ENCODE data around the gene ZSCAN30.
A peak's percentile ranks its signal among the peaks of the same experiment; 100 is the strongest.

The ZSCAN30 gene

GRCh38 chr18:35290094-35290735 lies at the start of gene ZSCAN30:
Gene ZSCAN30, minus strand, starts transcription at chr18:35290229. Its CDS starts 25,877 bp downstream, at chr18:35264352.
- peak; percentile 99 for DNase-seq

GRCh38 chr18:35337286-35337685 lies 47.3 kb upstream of the ZSCAN30 start:
- DNase-seq, result no peak

- DNase-seq, result no peak
These were observed 45.8 kb upstream of the ZSCAN30 start for GRCh38 chr18:35335866-35336265.

- no peak for DNase-seq
These were observed 44.8 kb upstream of the ZSCAN30 start for GRCh38 chr18:35334821-35335220.

GRCh38 chr18:35334212-35334611 lies 44.2 kb upstream of the ZSCAN30 start:
- DNase-seq, result no peak

- no peak for DNase-seq
These were observed 41.5 kb upstream of the ZSCAN30 start for GRCh38 chr18:35331367-35332087.

- DNase-seq, result no peak
These were observed 38.8 kb upstream of the ZSCAN30 start for GRCh38 chr18:35328868-35329267.

- no peak for DNase-seq
These were observed 36.8 kb upstream of the ZSCAN30 start for GRCh38 chr18:35326695-35327387.

GRCh38 chr18:35324926-35325655 lies 35.1 kb upstream of the ZSCAN30 start:
- DNase-seq, result no peak

GRCh38 chr18:35322486-35323458 lies 32.7 kb upstream of the ZSCAN30 start:
- no peak for DNase-seq

GRCh38 chr18:35311496-35311895 lies 21.5 kb upstream of the ZSCAN30 start:
- DNase-seq, result no peak

- DNase-seq, result no peak
These were observed 16.7 kb upstream of the ZSCAN30 start for GRCh38 chr18:35306588-35307250.

- DNase-seq, result no peak
These were observed 13.6 kb upstream of the ZSCAN30 start for GRCh38 chr18:35303610-35304009.

- no peak for DNase-seq
These were observed 6.0 kb upstream of the ZSCAN30 start for GRCh38 chr18:35296060-35296459.

GRCh38 chr18:35291166-35291565 lies 1.1 kb upstream of the ZSCAN30 start:
- DNase-seq, result no peak

- no peak for DNase-seq
These were observed 319 bp downstream of the ZSCAN30 start for GRCh38 chr18:35289727-35290093.

GRCh38 chr18:35289293-35289692 lies 736 bp downstream of the ZSCAN30 start:
- DNase-seq, result no peak

- no peak for DNase-seq
These were observed 5.2 kb downstream of the ZSCAN30 start for GRCh38 chr18:35284841-35285240.

- no peak for DNase-seq
These were observed 5.9 kb downstream of the ZSCAN30 start for GRCh38 chr18:35283923-35284794.

GRCh38 chr18:35282353-35282752 lies 7.7 kb downstream of the ZSCAN30 start:
- no peak for DNase-seq

- DNase-seq, result no peak
These were observed 11.1 kb downstream of the ZSCAN30 start for GRCh38 chr18:35278969-35279368.

All from activated CD8-positive, alpha-beta memory T cell treated with anti-CD3 and anti-CD28 coated beads for 24 hours (primary cell).